GM23338 (cell line): ENCODE results near the gene DCDC2.

ENCODE experiments used
- EZH2 ChIP-seq: fragments of 200-600 bp; sonication (generic); IDR thresholded peaks from one replicate; pipeline ENCODE4 v1.8.0; 2017; ENCODE audit warnings: antibody characterized with exemption, mild to moderate bottlenecking, low read depth; ENCODE audit not compliant: unreplicated experiment
- EZH2phosphoT487 ChIP-seq: fragments of 200-600 bp; sonication (generic); IDR thresholded peaks from one replicate; pipeline ENCODE4 v1.8.1; 2018; ENCODE audit warnings: antibody characterized with exemption; ENCODE audit not compliant: unreplicated experiment
- POLR2AphosphoS5 ChIP-seq: IDR thresholded peaks from 2 replicates; pipeline ENCODE4 v1.6.1; 2016; ENCODE audit warnings: antibody characterized with exemption, low read depth
- REST ChIP-seq: IDR thresholded peaks from one replicate; pipeline ENCODE4 v1.6.1; 2018; ENCODE audit warnings: antibody characterized with exemption; ENCODE audit not compliant: unreplicated experiment
- TF ChIP-seq, protein P1 (sequence below), 2 experiments: fragments of 200-600 bp in 1 of 2; sonication (generic) in 1 of 2; conservative IDR thresholded peaks; 2 replicates each; pipeline versions ENCODE4 v1.5.1 to v1.6.1; 2016 to 2017; ENCODE audit warnings: antibody characterized with exemption in 2 of 2, low read depth in 2 of 2, mild to moderate bottlenecking in 2 of 2, moderate library complexity in 1 of 2

DNA sequence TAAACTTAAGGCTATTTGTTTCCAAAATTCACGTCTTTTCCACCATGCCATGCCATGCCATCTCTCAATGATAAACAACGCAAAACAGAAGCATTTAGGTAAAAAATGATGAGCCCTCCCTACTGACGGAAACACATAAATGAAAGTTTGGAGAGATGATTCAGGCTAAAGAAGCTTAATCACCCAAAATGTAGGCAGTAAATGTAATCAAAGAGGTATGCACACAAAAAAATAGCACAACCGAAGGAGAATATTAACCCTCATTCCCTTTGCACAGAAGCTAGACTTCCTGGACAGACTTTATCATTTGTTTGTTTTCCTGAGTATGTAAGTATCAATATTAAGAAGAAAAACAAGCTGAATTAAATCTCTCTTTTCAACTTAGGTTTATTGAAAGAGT, 28.8 kb downstream of the DCDC2 start:
- TF ChIP-seq REST (no peak), POLR2AphosphoS5 (no peak), EZH2phosphoT487 (no peak), EZH2 (no peak)
- TF ChIP-seq, protein P1, sequence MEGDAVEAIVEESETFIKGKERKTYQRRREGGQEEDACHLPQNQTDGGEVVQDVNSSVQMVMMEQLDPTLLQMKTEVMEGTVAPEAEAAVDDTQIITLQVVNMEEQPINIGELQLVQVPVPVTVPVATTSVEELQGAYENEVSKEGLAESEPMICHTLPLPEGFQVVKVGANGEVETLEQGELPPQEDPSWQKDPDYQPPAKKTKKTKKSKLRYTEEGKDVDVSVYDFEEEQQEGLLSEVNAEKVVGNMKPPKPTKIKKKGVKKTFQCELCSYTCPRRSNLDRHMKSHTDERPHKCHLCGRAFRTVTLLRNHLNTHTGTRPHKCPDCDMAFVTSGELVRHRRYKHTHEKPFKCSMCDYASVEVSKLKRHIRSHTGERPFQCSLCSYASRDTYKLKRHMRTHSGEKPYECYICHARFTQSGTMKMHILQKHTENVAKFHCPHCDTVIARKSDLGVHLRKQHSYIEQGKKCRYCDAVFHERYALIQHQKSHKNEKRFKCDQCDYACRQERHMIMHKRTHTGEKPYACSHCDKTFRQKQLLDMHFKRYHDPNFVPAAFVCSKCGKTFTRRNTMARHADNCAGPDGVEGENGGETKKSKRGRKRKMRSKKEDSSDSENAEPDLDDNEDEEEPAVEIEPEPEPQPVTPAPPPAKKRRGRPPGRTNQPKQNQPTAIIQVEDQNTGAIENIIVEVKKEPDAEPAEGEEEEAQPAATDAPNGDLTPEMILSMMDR (conservative IDR thresholded peaks at IDR 0.05; ENCODE audit: low read depth in 2 of 2), result no peak
